Suppressor macrophage treated with lipopolysaccharide for 1 hour (primary cell): ENCODE measurements around the gene SGMS1.
A peak's percentile ranks its signal among the peaks of the same experiment; 100 is the strongest.

ENCODE experiments used
- DNase-seq, 3 donors: peaks; one replicate each; pipeline ENCODE4 v3.0.0-alpha.2; 2020 to 2022

Gene SGMS1

GRCh38 chr10:50324680-50325393 is 298.9 kb downstream of the SGMS1 start:
- DNase-seq, result no peak

DNA sequence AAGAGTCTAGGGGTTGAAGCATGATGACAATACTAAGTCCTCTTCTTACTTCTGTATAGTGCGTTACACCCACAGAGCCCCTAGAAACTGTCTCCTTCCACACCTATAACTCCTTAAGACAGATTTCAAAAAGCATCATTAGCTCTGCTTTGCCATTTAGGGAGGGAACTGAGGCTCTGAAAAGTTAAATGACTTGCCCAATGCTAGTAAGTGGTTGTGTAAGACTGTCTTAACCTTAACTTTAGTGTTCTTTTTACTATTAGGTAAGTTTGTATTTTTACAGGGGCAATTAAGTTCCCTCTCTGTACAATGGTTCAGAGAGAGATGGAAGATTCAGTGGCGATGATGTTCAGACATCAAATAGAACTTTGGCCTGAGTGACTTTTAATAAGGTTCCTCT is 299.7 kb downstream of the SGMS1 start:
- DNase-seq, result peak; percentile 16 to 67 (median 54)

DNA sequence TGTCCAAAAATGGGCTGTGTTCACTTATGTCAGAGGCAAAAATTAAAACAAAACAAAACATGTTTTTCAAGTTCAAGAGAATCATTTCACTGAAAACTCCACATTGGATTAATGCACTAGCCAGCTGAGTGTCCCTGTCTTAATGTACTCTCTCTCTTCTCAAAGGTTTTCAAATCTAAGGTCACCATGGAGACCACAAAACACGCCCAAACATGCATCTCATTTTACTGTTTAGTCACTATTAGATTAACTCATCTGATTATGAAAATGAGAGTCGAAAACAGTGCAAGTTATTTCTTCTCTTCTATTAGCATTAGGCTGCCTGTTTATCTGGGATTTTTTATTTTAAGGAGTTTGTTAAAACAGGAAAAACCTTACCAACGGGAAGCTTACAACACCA is 301.7 kb downstream of the SGMS1 start:
- DNase-seq, result peak; percentile 20 to 75 (median 42)

- no peak for DNase-seq
These were observed 305.6 kb downstream of the SGMS1 start for GRCh38 chr10:50318129-50318528.

GRCh38 chr10:50316695-50317648 is 306.8 kb downstream of the SGMS1 start:
- DNase-seq, result no peak

GRCh38 chr10:50316174-50316573 is 307.6 kb downstream of the SGMS1 start:
- no peak for DNase-seq

DNA sequence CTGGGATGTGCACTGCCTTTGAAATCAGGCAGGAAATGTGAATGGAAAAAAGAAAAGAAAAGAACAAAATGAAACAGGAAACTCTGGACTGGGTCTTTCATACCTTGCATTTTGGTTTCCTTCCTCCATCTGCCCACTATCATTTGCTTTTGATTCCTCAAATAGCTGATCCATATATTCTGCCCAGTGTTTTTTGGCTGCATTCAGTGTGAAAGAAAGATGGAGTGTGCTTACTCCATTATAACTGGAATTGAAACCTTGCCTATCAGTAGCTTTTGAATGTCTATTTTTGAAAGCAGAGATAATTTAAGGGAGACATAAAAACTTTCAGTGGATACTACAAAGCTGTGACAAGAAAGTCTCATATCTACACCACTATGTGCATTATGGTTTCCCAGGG is 308.3 kb downstream of the SGMS1 start:
- no peak for DNase-seq

DNA sequence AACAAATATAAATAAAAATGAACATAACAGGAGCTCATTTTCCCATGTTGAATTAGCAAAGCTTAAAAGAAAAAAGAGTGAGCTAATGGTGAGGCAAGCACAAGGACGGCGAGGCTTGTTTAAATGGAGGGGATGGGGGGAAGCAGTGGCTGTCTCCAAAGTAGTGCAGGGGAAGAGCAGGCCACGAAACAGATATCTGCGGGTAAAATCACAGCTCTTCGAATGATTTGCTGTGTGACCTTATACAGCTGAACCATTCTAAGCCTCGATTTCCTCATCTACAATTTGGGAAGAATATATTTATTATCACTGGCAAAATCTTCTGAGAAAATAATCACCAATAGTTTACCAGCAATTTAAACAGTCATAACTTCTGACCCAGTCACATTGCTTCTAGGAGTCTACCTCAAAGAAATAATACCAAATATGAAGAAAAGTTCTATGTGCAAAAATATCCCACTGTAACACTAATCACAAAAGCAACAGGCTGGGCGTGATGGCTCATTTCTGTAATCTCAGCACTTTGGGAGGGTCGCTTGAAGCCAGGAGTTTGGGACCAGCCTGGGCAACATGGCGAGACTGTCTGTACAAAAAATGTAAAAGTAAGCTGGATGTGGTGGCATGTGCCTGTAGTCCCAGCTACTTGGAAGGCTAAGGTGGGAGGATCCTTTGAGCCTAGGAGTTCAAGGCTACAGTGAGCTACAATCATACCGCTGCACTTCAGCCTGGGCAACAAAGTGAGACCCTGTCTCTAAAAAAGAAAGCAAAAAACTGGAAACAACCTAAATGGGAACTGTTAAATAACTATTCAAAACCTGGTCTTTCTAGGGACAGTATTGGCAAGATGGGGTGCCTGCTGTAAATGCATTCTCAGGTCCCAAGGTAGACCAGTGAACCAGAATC is 309.3 kb downstream of the SGMS1 start:
- no peak for DNase-seq

GRCh38 chr10:50312464-50313437 is 311.0 kb downstream of the SGMS1 start:
- DNase-seq, result peak; percentile 20 to 71 (median 47)

- peak; percentile 50 to 55 (median 54) for DNase-seq
These were observed 313.1 kb downstream of the SGMS1 start for GRCh38 chr10:50310560-50311174.

DNA sequence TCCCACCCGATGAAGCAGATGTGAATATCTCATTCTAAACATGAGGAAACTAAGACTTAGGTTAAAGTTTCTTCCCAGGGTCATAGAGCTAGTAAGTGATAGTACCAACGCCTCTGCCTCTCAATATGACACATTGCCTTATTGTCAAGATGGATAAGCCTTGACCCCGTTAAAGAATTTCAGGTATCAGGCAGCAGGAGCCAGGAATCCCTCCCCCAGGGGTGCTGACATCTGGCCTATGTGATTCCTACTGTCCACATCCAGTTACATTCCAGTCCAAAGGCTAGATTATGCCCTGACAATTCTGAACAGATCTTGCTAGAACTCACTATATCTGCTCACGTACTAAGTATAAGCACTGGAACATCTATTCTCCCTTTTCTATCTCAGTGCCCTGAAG is 314.4 kb downstream of the SGMS1 start:
- DNase-seq, result no peak

GRCh38 chr10:50304660-50305059 is 319.1 kb downstream of the SGMS1 start:
- no peak for DNase-seq

DNA sequence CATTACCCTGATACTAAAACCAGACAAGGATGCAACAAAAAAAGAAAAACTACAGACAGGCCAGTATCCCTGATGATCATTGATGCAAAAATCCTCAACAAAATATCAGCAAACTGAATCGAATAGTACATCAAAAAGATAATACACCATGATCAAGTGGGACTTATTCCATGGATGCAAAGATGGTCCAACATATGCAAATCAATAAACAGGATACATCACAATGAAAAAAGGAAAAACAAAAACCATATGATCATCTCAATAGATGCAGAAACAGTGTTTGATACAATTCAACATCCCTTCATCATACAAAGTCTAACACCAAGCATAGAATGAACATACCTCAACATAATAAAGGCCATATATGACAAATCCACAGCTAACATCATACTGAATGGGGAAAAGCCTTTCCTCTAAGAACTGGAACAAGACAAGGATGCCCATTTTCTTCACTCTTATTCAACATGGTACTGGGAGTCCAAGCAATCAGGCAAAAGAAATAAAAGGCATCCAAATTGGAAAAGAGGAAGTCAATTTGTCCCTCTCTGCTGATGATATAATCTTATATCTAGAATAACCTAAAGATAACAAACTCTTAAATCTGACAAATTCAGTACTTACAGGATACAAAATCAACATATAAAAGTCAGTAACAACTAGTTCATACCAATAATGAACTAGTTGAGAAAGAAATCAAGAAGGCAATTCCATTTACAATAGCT is 323.6 kb downstream of the SGMS1 start:
- no peak for DNase-seq

DNA sequence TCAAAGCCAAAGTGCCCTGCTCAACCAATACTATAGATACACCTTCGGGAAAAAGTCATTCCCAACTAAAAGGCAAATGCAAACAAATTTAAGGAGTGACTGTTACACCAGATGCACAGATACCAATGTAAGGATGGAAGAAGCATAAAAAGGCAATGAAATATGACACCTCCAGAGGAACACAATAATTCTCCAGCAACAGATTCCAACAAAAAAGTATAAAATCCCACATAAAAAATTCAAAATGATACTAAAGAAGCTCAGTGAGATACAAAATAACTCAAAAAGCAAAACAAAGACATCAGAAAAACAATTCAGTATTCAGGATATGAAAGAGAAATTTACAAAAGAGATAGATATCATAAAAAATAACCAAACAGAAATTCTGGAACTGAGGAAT is 328.4 kb downstream of the SGMS1 start:
- no peak for DNase-seq

DNA sequence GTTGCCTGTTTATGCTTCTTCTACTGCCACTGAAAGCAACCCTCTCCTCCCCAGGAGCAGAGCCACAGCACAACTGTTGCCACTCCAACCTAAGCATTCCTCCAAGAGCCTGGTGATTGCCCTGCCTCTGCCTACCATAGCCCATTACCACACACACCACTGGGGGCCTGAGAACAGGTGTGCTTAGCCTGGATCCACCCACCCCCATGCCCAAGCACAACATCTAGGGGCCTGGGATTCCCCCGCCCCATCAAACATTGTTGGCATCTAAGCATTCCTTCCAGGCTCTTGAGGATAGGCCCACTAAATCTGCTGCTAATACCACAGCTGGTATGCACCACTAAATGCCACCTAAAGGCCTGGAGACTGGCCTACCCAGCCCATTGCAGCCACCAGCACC is 329.2 kb downstream of the SGMS1 start:
- DNase-seq, result no peak

- peak; percentile 22 to 56 (median 47) for DNase-seq
These were observed 330.0 kb downstream of the SGMS1 start for GRCh38 chr10:50293513-50294313.

DNA sequence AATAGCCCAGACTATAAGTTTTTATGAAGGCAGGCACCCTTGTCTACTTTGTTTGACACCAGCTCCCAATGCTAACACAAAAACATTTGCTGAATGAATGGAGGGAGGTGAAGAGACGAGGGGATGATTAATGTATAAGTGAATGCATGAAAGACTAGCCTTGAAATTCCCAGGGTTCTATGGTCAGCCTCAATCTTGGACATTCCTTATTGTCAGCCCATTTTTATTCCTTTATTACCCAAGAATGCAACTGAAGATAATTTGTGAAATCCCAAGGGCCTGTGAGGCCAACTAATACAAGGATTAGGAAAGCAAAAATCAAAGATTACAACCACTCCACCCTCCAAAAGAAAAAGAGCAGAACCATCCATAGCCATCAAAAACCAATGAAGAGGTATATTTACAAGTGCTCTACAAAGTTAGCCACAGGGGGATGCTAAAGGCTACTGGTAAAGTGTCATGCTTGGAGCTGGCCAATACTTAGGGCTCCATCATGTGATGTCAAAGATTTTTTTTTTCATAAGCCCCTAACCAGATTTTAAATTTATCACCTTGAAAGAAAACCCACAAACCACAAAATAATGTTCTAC is 332.4 kb downstream of the SGMS1 start:
- DNase-seq, result peak in 1 of 3 donors; percentile 11

GRCh38 chr10:50289196-50289595 is 334.6 kb downstream of the SGMS1 start:
- no peak for DNase-seq
